Left hindlimb (tissue), 1 donor: Measurements from ENCODE around the gene AKTIP.

Source experiments
- DNase-seq: peaks from one replicate; pipeline ENCODE4 v3.0.0-alpha.2; 2018

AKTIP gene

GRCh38 chr16:53476867-53477266, 26.1 kb downstream of the AKTIP start:
- no peak for DNase-seq

GRCh38 chr16:53465606-53466280, 37.3 kb downstream of the AKTIP start:
- no peak for DNase-seq

GRCh38 chr16:53458635-53459034, 44.4 kb downstream of the AKTIP start:
- DNase-seq = no peak

- no peak for DNase-seq
Measured at GRCh38 chr16:53457670-53458069, 45.3 kb downstream of the AKTIP start.

- DNase-seq = no peak
Measured at GRCh38 chr16:53456625-53457024, 46.4 kb downstream of the AKTIP start.

- no peak for DNase-seq
Measured at GRCh38 chr16:53453928-53454327, 49.1 kb downstream of the AKTIP start.

- no peak for DNase-seq
Measured at GRCh38 chr16:53449816-53450517, 53.0 kb downstream of the AKTIP start.

GRCh38 chr16:53446090-53446489, 56.9 kb downstream of the AKTIP start:
- DNase-seq = no peak

GRCh38 chr16:53445534-53445933, 57.5 kb downstream of the AKTIP start:
- DNase-seq = no peak
